ENCODE measurements around the gene FAM174C. TPM values are rescaled to one million over a fixed set of nuclear protein-coding genes. Genes with fewer than 3 reads are reported as not detected.

The FAM174C gene
- total and polyA plus RNA-seq, 10 of the 15 experiments (the other 5 are each of a cell fraction or from before 2014, with no cell fraction given): 0.89 to 94.6 (median 43.6) TPM

DNA sequence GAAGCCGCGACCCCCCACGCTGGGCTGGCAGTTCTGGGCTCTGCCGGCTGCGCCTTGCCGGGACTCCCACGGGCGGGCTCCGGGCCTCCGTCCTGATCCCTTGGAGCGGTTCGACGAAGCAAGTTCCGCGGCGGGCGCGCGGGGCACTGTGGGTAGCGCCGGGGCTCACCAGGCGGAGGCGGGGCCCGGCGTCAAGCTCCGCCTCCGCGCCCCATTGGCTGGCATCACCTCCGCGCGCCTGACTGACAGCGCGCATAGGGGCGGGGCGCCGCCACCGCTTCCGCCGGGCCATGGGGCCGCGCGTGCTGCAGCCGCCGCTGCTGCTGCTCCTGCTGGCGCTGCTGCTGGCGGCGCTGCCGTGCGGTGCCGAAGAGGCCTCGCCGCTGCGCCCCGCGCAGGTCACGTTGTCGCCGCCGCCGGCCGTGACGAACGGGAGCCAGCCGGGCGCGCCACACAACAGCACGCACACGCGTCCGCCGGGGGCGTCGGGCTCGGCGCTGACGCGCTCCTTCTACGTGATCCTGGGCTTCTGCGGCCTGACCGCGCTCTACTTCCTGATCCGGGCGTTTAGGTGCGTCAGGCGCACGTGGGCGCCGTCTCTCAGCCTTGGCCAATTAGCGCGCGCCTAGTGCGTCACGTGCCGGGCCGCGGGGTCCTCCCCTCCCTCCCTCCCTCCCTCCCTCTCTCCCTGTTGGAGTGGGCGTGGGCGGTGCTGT lies at the start of gene FAM174C (continued):
- TF ChIP-seq JUND (IDR thresholded peaks at IDR 0.05; ENCODE audit: low read depth, low read length): no peak
- peak; percentile 86 for TF ChIP-seq POLR2AphosphoS2 (IDR thresholded peaks at IDR 0.05; ENCODE audit: low read depth, low read length)
- no peak for TF ChIP-seq REST (IDR thresholded peaks at IDR 0.05; ENCODE audit: low read depth, low read length)
- TF ChIP-seq STAT1 (conservative IDR thresholded peaks at IDR 0.05): no peak
- TF ChIP-seq SIX5 (IDR thresholded peaks at IDR 0.05; ENCODE audit: low read depth, low read length, severe bottlenecking): peak; percentile 26
- TF ChIP-seq SP1 (IDR thresholded peaks at IDR 0.05; ENCODE audit: low read depth, low read length): peak; percentile 75
- TF ChIP-seq CHD4 (IDR thresholded peaks at IDR 0.05): no peak
- TF ChIP-seq NRF1 (conservative IDR thresholded peaks at IDR 0.05; ENCODE audit: low read depth, low read length): no peak
- peak; percentile 86; the same call in 1 of the 2 replicates for TF ChIP-seq MXI1 (IDR thresholded peaks at IDR 0.05; ENCODE audit: low read depth, low read length)
- TF ChIP-seq ZNF687 (IDR thresholded peaks at IDR 0.05): peak; percentile 93
- peak; percentile 94 for TF ChIP-seq BACH1 (IDR thresholded peaks at IDR 0.05; ENCODE audit: borderline replicate concordance)
- TF ChIP-seq SMC3 (IDR thresholded peaks at IDR 0.05; ENCODE audit: borderline replicate concordance, low read length): no peak
- TF ChIP-seq TAF1 (IDR thresholded peaks at IDR 0.05; ENCODE audit: borderline replicate concordance, low read depth, low read length): peak; percentile 59; the same call in 1 of the 2 replicates
- TF ChIP-seq POLR2AphosphoS5 (IDR thresholded peaks at IDR 0.05; ENCODE audit: low read length): peak; percentile 87
- no peak for TF ChIP-seq ZNF384 (IDR thresholded peaks at IDR 0.05; ENCODE audit: borderline replicate concordance, low read depth, low read length)
- TF ChIP-seq SPI1 (IDR thresholded peaks at IDR 0.05; ENCODE audit: borderline replicate concordance, insufficient read depth, low read depth, low read length): no peak
- peak; percentile 19; the same call in 1 of the 2 replicates for TF ChIP-seq SMAD5 (IDR thresholded peaks at IDR 0.05; ENCODE audit: low read depth)
- TF ChIP-seq NR2C2 (IDR thresholded peaks at IDR 0.05; ENCODE audit: borderline replicate concordance, control insufficient read depth, insufficient read length, low read depth): no peak
- TF ChIP-seq SIN3A (IDR thresholded peaks at IDR 0.05; ENCODE audit: low read depth, low read length): 0 out of 2 replicates have a peak, but pooled peaks have one; percentile 77
- TF ChIP-seq, protein P1, sequence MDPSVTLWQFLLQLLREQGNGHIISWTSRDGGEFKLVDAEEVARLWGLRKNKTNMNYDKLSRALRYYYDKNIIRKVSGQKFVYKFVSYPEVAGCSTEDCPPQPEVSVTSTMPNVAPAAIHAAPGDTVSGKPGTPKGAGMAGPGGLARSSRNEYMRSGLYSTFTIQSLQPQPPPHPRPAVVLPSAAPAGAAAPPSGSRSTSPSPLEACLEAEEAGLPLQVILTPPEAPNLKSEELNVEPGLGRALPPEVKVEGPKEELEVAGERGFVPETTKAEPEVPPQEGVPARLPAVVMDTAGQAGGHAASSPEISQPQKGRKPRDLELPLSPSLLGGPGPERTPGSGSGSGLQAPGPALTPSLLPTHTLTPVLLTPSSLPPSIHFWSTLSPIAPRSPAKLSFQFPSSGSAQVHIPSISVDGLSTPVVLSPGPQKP (IDR thresholded peaks at IDR 0.05; ENCODE audit: low read depth, low read length): peak; percentile 48; the same call in 1 of the 2 replicates

Data from GM12878 (cell line).